ENCODE data around the gene PHF12.
"Not testable (repeated sequence)": the region's sequence is repeated elsewhere in the genome, so short reads cannot be mapped to it uniquely, and the experiment has no call there.

The PHF12 gene

GRCh38 chr17:28928061-28928460 lies 23.3 kb downstream of the PHF12 start:
- DNase-seq: no peak

- no peak for DNase-seq
These were observed 24.5 kb downstream of the PHF12 start for GRCh38 chr17:28926786-28927185.

- no peak for DNase-seq
These were observed 25.0 kb downstream of the PHF12 start for GRCh38 chr17:28926366-28926765.

- DNase-seq: no peak
These were observed 25.4 kb downstream of the PHF12 start for GRCh38 chr17:28925912-28926365.

GRCh38 chr17:28920201-28920600 lies 31.1 kb downstream of the PHF12 start:
- DNase-seq: no peak

- DNase-seq: no peak
These were observed 33.0 kb downstream of the PHF12 start for GRCh38 chr17:28918295-28918694.

- DNase-seq: no peak
These were observed 33.9 kb downstream of the PHF12 start for GRCh38 chr17:28917465-28917864.

GRCh38 chr17:28917029-28917428 lies 34.3 kb downstream of the PHF12 start:
- DNase-seq: no peak

- no peak for DNase-seq
These were observed 34.9 kb downstream of the PHF12 start for GRCh38 chr17:28916302-28916934.

- no peak for DNase-seq
These were observed 38.4 kb downstream of the PHF12 start for GRCh38 chr17:28912938-28913333.

GRCh38 chr17:28912281-28912937 lies 38.9 kb downstream of the PHF12 start:
- no peak for DNase-seq

- no peak for DNase-seq
These were observed 39.8 kb downstream of the PHF12 start for GRCh38 chr17:28911411-28912045.

GRCh38 chr17:28910534-28910933 lies 40.8 kb downstream of the PHF12 start:
- no peak for DNase-seq

GRCh38 chr17:28908640-28909167 lies 42.6 kb downstream of the PHF12 start:
- no peak for DNase-seq

GRCh38 chr17:28907709-28908475 lies 43.4 kb downstream of the PHF12 start:
- DNase-seq: no peak

GRCh38 chr17:28906706-28907438 lies 44.4 kb downstream of the PHF12 start:
- no peak for DNase-seq

GRCh38 chr17:28906276-28906675 lies 45.0 kb downstream of the PHF12 start:
- no peak for DNase-seq

- no peak for DNase-seq
These were observed 46.5 kb downstream of the PHF12 start for GRCh38 chr17:28904800-28905199.

- DNase-seq: not testable (repeated sequence)
These were observed 47.8 kb downstream of the PHF12 start for GRCh38 chr17:28903546-28903841.

- peak; percentile 78 for DNase-seq
These were observed 48.3 kb downstream of the PHF12 start, which contains the start of gene DHRS13 for GRCh38 chr17:28902819-28903545. Gene DHRS13 (minus strand): TSS chr17:28903079. CDS start chr17:28902944, 135 bp downstream.

GRCh38 chr17:28901866-28902818 lies 49.2 kb downstream of the PHF12 start:
- peak; percentile 7 for DNase-seq
